Limb (tissue), 2 donors: ENCODE data around the gene MTMR11.

Experiments used
- DNase-seq, 2 donors: peaks; one replicate each; pipeline ENCODE4 v3.0.0-alpha.2; 2016; ENCODE audit errors: extremely low spot score in 2 of 2

MTMR11 gene

DNA sequence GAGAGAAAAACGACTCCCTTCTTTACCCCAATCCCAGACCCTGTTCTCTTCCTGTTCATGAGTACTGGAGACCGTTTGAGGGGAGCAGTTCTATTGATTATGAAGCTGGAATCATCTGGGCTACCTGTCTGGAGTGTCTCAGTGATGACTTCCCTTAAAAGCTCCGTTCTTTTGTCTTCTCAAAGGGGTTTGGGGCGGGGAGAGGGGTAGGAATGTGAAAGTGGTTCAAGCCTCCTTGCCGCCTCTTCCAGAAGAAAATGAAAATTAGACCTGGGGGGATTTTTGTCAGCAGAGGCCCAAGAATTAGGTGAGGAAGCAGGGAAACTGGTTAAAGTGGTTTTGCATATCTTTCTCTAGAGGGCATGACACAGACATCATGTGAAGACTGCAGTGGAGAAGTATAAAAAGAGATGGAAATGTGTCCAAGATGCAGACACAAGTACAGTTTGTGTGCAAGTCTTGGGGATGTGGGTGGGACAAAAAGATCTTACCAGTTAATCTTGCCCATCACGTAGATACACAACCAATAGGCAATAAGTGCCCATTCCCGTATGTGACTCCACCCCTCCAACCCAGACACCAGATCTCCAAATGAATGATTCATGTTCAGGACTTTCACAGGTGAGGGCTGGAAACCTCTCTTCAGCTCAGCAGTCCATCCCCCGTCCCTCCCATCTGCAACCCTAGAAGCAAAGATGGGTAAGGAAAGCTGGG lies 470 bp upstream of the MTMR11 start:
- peak in 1 of 2 donors; percentile 28 for DNase-seq

DNA sequence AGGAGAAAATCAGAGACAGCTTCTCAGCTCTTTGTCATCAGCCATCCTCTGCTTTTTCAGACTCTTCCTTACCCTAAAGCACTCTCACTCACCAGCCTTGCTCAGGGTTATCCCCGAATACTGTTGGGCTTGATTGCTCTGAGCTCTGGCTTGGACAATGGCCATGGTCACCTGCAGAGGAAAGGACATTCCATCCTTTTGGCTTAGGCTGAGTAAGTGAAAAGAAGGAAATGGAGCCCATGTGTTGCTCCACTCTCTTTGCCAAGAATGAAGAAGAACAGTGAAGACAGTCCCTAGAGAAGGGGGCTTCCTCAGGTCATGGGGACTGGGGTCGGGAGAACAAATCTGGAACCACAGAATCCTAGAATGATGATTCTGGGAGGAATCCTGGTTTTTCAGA lies 2.3 kb downstream of the MTMR11 start:
- no peak for DNase-seq

DNA sequence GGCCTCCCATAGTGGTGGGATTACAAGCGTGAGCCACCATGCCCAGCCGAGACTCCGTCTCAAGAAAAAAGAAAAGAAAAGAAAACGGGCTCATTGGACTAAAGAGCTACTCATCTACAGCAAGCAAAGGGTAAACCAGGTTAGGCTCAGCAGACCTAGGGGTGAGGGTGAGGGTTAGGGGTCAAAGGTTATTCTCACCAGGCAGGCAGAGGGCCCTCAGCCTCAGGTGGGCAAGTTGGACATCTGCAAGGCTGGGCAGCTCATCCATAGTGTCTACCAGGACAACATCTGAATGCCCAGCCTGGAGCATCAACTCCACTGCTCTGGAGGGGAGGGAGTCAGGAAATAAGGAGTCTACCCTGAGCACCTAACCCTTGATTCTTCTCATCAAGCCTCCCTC lies 3.5 kb downstream of the MTMR11 start:
- no peak for DNase-seq

DNA sequence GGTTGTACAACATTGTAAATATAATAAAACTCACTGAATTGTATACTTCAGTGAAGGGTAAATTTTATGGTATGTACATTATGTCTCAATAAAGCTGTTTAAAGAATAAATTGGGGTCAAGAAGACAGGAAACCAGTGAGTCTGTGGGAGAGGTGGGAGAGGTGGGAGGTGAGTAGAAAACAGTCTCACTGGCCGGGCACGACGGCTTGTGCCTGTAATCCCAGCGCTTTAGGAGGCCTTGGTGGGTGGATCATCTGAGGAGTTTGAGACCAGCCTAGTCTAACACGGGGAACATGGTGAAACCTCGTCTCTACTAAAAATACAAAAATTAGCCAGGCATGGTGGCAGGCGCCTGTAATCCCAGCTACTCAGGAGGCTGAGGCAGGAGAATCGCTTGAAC lies 4.2 kb downstream of the MTMR11 start:
- no peak for DNase-seq

DNA sequence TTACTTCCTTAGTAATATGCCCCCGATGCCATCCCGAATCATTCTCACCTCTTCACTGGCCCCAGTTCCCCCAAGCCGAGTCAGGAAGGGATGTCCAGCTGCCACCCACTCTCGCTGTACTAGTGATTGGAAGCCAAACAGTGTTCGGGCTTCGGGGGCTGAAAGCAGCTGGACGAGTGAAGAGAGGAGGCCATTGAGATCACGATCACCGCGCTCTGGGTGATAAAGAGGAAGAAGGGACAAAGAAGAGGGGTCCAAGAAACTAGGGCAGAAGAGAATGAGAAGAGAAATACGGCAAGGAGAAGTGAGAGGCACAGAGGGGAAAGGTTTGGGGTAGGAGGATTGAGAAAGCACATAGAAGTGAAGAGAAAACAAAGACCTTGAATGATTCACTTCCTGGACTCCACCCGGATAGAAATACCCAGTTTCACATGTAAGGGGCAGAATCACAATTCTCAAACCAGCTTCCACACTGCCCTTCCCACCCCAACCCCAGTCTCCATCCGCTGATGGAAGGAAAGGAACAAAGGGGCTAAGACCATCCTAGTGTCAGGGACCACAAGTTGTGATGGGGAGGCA lies 5.4 kb downstream of the MTMR11 start:
- DNase-seq, result no peak

DNA sequence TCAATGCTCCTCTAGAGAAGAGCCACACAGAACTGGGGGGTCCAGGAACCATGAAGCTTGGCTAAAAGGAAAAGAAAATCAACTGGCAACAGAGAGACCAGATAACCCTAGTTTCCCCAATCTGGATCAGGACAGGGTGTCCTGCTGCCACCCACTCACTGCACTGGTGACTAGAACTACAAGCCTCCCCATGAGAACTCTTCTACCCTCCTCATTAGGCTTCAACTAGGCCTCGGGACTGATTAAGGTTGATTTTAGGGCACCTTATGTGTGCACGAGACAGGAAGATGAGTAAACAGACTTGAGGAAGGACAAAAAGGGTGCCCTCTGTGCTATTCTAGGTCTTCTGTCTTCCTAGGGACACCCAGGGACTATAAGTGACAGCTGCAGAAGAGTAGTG lies 6.8 kb downstream of the MTMR11 start:
- DNase-seq, result no peak

DNA sequence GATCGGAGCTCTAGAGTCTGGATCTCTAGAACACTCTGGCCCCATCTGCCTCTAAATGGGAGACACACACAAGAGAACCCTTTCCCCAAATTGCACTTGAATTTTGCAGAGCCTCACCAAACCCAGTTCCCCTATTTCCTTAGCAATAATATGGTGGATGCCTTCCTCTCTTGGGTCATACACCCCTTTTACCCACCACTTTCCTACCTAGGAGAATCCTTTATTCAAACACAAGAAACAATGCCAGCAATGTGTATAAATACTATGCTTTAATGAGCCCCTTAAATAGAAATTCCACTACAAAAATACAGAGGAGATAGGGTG lies 8.3 kb downstream of the MTMR11 start:
- DNase-seq, result no peak

DNA sequence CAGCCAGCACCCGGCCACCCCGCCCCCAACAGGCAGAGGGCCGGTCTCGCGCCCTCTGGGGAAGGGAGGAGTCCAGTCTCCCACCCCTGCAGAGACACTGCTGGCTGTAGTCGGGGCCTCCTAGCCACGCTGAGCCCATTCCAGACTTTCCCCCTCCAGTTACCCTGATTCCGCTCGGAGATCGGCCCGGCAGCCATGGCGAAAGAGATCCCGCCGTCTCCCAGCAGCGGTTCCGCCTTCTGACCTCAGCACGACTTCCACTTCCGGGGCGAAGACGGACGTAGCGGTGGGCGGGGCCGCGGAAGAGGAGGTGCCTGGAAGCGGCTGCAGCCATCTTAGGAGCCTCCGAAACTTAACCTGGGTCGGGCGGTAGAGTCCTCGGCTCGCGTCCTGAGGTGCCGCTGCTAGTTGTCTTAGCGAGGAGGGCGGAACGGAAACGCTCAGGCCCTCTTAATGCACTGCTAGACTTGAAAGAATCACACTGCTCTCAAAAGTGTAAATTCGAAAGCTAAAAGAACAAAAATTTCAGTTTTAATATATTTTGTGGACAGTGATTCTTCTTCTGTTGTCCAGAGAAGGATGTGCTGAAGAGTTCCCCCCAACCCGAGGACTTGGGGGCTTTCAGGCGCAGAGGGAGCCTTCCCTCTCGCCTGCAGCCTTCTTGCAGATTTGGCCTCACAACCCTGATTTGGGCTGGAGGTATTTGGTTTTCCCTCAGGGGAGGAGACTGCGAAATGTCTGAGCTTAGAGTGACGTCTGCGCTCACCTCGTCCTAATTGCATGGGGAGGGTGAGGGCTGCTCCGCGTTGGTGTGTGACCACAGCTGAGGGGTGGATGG lies 8.9 kb downstream of the MTMR11 start, which contains the start of gene SF3B4:
Gene SF3B4, minus strand, starts transcription at position 241 of the 838 bp plus-strand sequence. Its CDS starts 44 bp downstream, at position 197.
- DNase-seq, result peak; percentile 96 to 97

DNA sequence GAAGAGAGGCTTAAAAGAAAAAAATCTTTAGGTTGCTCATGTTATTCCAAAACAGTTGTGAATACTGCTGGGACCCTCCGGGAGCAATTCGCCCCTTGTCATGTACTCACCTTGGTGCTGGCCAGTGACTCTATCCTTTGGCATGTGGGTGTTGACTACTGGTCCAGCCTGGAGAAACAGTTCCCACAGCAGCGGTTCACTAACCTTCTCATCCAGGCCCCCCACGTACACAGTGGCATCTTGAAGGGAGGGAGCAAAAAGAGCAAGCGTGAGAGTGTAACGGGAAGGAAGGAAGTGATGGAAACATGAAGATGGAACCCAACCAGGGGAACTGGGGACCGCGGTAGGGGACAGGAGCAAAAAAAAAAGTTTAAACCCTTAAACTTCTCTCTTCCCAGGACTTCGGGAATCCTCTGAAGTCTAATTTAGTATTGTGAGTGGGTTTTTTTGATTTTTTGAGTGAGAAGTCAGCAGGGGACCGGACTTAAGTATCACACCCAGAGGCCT lies 9.6 kb downstream of the MTMR11 start:
- DNase-seq, result no peak

DNA sequence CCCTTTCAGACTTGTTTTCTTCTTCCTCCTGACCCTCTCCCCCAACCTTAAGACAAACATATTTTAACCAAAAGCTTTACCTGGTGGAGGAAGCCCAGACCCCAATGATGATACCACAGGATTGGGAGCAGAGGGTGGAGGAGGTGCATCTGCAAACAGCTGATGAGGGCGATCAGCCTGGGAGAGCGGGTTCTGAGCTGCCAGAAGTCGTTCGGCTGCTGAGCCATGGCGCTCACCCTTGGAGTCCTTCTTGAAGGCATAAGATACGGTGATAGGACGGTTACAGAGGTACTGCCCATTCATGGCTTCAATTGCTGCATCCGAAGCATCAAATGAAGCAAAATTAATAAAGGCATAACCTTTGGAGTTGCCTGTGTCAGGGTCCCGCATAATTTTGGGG lies 10.4 kb downstream of the MTMR11 start:
- DNase-seq, result no peak

DNA sequence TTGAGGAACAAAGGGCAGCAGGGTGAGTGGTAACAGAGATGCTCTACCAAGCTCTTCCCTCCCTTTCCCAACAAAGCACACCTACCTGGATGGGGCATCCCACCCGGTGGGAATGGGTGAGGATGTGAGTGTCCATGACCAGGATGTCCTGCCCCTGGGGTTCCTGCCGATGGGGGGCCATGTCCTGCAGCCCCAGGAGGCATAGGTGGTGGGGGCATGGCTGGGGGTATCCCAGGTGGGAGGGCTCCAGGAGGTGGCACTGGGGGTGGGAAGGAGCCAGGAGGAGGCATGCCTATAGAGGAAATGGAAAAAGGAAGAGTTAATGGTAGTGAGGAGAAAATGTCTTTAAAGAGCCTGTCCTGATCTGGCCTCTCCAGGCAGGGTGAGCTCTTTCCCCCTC lies 10.9 kb downstream of the MTMR11 start:
- no peak for DNase-seq

DNA sequence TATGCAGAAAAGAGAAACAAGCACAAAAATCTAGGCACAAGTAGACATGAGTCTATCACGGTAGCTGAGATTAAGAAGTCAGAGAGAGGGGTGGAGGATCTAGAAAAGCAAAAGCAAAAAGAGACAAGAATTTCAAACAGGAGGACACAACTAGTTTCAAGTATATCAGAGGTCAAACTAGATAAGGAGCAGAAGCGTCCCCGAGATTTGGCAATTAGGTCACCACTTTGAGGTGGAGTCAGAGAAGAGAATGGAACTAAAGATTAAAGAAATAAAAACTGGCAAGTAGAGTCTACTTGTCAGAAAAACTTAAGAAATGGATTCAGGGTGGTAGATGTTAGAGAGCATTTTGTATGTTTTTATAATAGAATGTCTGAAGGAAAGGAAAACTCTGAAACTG lies 11.3 kb downstream of the MTMR11 start:
- no peak for DNase-seq

DNA sequence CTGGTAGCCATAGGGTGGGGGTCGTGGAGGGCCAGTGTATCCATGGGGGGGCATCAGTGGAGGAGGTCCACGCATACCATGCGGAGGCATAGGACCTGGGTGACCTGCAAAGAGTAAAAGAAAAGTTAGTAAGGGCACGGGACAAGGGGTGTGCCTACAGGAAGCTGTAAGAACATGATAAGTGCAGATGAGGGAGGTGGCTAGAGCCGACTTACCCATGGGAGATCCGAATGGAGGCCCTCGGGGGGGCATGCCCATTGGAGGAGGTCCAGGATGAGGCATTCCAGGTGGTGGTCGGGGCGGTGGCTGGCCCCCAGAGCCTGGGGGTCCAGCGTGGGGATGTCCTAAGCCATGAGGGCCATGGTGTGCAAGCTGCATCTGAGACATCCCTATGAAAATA lies 13.1 kb downstream of the MTMR11 start:
- no peak for DNase-seq

DNA sequence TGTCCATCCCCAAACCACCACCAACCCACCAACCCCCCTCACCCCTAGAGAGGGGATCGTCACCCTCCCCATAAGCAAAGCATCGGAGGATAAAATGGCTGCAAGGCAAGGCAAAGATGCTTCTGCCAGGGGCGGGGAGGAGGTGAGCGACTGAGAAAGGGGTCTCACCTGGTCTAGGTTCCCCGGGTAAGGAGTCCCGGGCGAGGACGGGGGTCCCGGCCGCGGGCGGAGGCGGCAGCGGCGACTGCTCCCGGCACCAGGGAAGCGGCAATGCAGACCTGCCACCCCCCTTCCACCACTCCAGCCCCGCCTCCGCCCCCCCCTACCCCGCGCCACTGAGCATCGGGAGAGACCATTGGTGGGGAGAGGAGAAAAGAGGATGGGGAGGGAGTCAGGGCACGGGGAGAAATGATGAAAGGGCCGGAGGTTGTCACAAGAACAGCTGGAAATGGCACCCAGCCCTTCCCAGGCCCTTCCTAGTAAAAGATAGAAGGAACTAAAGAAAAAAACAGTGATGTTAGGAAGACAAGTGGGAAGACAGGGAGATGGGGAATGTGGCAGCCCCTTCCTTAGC lies 19.0 kb downstream of the MTMR11 start, which contains the start of gene SV2A:
Gene SV2A, minus strand, starts transcription at position 274 of the 574 bp plus-strand sequence. CDS start 4,004 bp downstream, outside the sequence.
- DNase-seq, result peak in 1 of 2 donors; percentile 88

DNA sequence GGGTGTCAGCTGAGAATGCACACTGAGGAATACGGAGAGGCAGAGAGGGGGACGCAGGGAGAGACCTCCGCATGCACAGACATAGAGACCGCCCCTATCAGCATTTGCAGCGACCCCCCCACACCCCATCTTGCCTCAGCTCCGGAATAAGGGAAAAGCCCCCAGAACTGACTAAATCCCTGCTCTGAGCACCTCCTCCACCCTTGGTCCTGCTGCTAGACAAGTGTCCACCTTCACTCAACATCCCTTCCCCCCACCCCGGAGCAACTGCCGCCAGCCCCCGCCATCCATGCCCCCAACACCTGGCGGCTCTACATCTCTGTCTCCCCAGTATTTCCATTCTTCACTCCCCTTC lies 19.8 kb downstream of the MTMR11 start:
- DNase-seq, result no peak

DNA sequence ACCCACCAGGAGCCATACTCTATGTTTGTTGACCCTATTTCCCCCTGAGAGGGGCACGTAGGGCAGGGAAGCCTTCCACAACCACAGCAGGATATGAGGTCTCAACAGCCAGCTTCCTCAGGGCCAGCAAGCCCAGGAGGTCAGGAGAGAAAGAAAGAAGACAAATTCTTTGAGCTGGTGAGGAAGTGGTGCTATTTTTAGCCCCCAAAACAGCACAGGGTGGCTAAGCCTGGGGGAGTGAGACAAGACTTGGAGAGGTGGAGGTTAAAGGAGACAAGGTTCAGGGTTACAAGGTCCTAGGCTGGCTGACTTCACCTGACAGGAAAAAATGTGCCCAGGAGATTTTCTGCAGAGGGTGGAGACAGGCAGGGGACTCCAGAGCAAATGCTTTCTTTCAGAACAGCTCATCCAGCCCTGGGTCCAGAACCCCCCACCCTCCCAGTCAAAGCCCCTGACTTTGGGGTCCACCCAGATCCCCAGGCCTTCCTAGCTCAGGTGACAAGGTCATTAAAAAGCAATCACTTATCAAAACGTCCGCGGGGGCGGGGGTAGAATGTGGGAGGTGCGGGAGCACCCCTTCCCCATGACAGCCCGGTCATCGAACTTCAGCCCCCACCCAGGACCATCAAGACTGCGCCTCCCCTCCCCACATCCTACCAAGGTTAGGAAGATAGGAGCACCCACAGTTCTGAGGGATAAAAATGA lies 20.3 kb downstream of the MTMR11 start:
- no peak for DNase-seq

DNA sequence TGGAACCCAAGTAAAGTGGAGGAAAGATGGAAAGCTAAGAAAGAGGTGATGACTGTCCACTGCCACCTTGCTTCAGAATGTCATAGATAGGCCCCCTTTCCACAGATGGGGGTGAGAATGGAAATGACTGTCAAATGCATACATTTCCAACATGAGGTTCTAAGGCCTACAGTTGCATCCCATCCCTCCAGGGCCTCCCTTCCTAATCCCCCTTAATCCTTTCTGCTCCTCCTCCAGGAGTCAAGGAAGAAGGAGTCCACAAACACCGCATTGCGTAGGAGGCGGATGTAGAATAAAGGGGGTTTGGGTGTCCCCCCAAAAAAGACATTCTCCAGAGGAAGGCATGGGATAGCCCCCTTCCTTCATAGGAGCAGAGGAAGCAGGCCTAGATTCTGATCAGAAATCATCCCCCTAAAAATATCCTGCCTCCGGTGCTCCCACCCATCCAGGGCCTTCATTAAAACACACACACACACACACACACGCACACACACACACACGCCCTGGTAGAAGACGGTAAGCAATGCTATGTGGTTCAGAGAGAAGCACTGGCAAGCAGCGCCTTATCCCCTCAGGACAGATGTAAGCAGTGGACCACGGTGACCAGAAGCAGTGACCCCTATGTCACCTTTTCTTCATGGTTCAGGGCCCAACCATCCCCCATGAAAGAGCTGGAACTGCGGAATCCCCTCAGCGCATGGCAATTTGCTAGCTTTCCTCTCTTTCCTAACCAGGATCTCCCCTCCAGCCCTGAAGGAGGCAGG lies 21.1 kb downstream of the MTMR11 start:
- no peak for DNase-seq

DNA sequence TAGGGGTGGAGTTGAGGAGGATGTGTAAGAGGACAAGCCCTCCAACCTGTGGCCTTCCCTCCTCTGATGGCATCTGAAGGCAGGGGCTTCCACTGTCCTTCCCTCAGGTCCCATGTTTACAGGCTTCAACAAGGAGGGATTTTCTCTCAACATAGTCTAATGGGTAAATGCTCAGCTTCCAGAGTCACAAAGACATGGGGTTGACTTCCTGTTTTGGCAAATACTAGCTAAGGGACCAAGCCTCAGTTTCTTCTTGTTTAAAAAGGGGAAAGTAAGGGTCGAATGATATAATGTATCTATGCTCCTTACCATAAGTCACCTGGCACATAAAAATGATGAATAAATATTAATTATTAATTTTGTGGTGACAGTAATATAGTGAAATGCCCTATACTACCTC lies 22.1 kb downstream of the MTMR11 start:
- DNase-seq, result no peak

DNA sequence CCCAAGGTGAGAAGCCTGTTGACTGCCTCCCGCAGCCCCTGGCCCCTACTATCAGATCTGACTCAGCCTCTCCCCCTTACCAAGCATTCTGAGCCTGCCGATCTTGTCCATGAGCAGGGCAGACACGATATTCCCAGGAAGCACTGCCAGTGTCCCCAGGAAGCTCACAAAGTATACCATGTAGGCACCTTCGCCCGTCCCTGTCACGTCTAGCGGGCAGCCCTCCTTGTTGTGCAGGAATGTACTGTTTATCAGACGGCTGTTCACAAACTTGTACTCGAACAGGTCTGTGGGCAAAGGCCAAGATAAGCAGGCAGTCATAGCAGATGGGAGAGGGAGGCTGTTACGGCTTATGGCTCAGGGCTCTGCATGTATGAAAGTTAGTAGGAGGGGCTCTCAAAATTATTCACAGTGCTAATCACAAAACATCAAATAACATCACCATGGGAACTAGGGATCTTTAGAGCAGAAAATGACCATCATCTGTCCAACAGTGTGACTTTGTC lies 30.1 kb downstream of the MTMR11 start:
- no peak for DNase-seq

DNA sequence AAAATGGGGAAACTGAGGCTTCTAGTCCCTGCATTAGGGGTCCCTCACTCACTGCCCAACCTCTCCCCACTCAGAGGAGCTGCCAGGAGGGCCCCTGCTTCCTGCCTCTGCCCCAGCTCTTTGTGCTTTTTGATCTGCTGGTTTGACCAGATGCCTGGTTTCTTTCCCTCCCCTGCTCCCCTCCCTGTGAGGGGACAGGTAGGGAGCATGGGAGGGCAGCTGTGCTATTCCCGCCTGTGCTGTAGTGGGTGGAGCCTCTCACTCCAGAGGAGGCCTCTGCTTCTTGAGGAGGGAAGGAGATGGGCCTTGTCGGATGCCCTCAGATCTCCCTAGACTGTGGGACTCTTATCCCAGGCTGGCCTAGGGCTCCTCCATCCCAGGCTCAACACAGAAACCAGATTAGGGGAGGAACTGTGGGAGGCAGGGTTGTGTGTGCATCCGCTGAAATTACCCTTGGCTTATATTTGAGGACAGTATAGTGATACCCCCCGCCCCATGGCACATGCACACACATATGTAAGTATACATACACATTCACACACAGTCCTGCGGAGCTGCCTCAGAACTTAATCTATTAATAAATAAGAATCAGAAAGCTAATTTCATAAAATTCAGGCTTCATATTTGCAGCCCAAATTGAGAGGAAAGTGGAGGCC lies 32.7 kb downstream of the MTMR11 start:
- DNase-seq, result no peak
